Endothelial cell of umbilical vein (primary cell): ENCODE results near the gene OXSR1. TPM values are rescaled to one million over a fixed set of nuclear protein-coding genes. Genes with fewer than 3 reads are reported as not detected.
A peak's percentile ranks its signal among the peaks of the same experiment; 100 is the strongest.

ENCODE experiments used
- BruUV-seq: library from RNA; stranded (reverse); fragments of 400-500 nt; replicated peaks from 2 replicates; lab custom pipeline; 2021; lab: Mats Ljungman, UMichigan
- CTCF ChIA-PET: fragments of 300-600, 350-600 bp; sonication (Branson Sonifier 250); formaldehyde crosslinking; loops from one replicate; lab custom pipeline; 2021; ENCODE audit warnings: antibody characterized with exemption, inconsistent platforms; lab: Charles Lee
- POLR2A ChIA-PET: fragments of 300-600, 350-600 bp; sonication (Branson Sonifier 250); formaldehyde crosslinking; loops from one replicate; lab custom pipeline; 2021; ENCODE audit warnings: antibody characterized with exemption, inconsistent platforms; lab: Charles Lee
- DNase-seq: peaks from one replicate; pipeline ENCODE4 v3.0.0-alpha.2; 2011; ENCODE audit warnings: low read depth, low spot score
- FAIRE-seq: peaks from 2 replicates; lab custom pipeline; 2011; peaks lifted over from hg19 to GRCh38; lab: Jason Lieb, UNC
- H2AFZ ChIP-seq: 2 replicates; pipeline ENCODE4 v1.6.0; 2012; ENCODE audit warnings: low read depth, low read length, control low read depth, inconsistent platforms
- H3K27ac ChIP-seq: 2 replicates; pipeline ENCODE4 v1.5.1; 2011; ENCODE audit warnings: low read depth, mild to moderate bottlenecking, control low read depth, low read length, moderate library complexity; ENCODE audit not compliant: insufficient read depth
- H3K27me3 ChIP-seq, 2 experiments: 2 replicates each; pipeline versions ENCODE4 v1.6.0 to v1.6.1; 2011; ENCODE audit warnings: low read length in 2 of 2, mixed read lengths in 1 of 2; ENCODE audit not compliant: control insufficient read depth in 2 of 2, insufficient read depth in 2 of 2
- H3K36me3 ChIP-seq, 2 experiments: 2 replicates in 1 of 2; 3 replicates in 1 of 2; pipeline ENCODE4 v1.5.1; 2011; ENCODE audit warnings: low read length in 2 of 2, mild to moderate bottlenecking in 1 of 2, moderate library complexity in 1 of 2; ENCODE audit not compliant: control insufficient read depth in 2 of 2, insufficient read depth in 2 of 2; ENCODE audit errors: extremely low read depth in 1 of 2
- H3K4me1 ChIP-seq: 3 replicates; pipeline ENCODE4 v1.5.1; 2011; ENCODE audit warnings: mild to moderate bottlenecking, low read length; ENCODE audit not compliant: control insufficient read depth, insufficient read depth; ENCODE audit errors: extremely low read depth
- H3K4me2 ChIP-seq: 2 replicates; pipeline ENCODE4 v1.6.1; 2011; ENCODE audit warnings: low read length, control low read depth, mixed read lengths; ENCODE audit not compliant: insufficient read depth
- H3K4me3 ChIP-seq, 3 experiments: fragments of 200-600 bp in 1 of 3; sonication (generic), shearing (Covaris generic) in 1 of 3; replicated peaks in 1 of 3; 2 replicates each; pipeline ENCODE4 v1.5.1; 2011 to 2016; ENCODE audit warnings: control low read depth in 3 of 3, low read length in 3 of 3, mild to moderate bottlenecking in 2 of 3, inconsistent platforms in 1 of 3, low read depth in 1 of 3, moderate library complexity in 1 of 3; ENCODE audit not compliant: insufficient read depth in 1 of 3
- H3K79me2 ChIP-seq: 2 replicates; pipeline ENCODE4 v1.6.0; 2012; ENCODE audit warnings: low read length, inconsistent platforms; ENCODE audit not compliant: control insufficient read depth, insufficient read depth
- H3K9ac ChIP-seq: replicated peaks from 2 replicates; pipeline ENCODE3; 2011; ENCODE audit warnings: low read length, control low read depth; ENCODE audit not compliant: insufficient read depth; ENCODE audit errors: extremely low read depth
- H3K9me1 ChIP-seq: replicated peaks from 3 replicates; pipeline ENCODE4 v1.6.0; 2011; ENCODE audit warnings: mild to moderate bottlenecking, low read length; ENCODE audit not compliant: control insufficient read depth, insufficient read depth; ENCODE audit errors: extremely low read depth
- H3K9me3 ChIP-seq: replicated peaks from 2 replicates; pipeline ENCODE4 v1.5.1; 2012; ENCODE audit warnings: low read length, inconsistent platforms; ENCODE audit not compliant: control insufficient read depth, insufficient read depth
- H4K20me1 ChIP-seq: replicated peaks from 2 replicates; pipeline ENCODE3; 2011; ENCODE audit warnings: mild to moderate bottlenecking, low read length; ENCODE audit not compliant: control insufficient read depth, insufficient read depth; ENCODE audit errors: extremely low read depth
- EZH2 ChIP-seq: IDR thresholded peaks from 2 replicates; pipeline ENCODE4 v1.6.1; 2012; ENCODE audit warnings: borderline replicate concordance, low read depth, mild to moderate bottlenecking, moderate library complexity, low read length, inconsistent platforms; ENCODE audit not compliant: severe bottlenecking
- FOS ChIP-seq: IDR thresholded peaks from 2 replicates; pipeline ENCODE4 v1.6.1; 2011; ENCODE audit warnings: mild to moderate bottlenecking, low read length, moderate library complexity, borderline replicate concordance; ENCODE audit not compliant: insufficient read depth
- GATA2 ChIP-seq: IDR thresholded peaks from 2 replicates; pipeline ENCODE4 v1.7.0; 2011; ENCODE audit warnings: low read depth, mild to moderate bottlenecking, moderate library complexity, mixed read lengths, low read length; ENCODE audit not compliant: insufficient read length, insufficient read depth
- JUN ChIP-seq: IDR thresholded peaks from 2 replicates; pipeline ENCODE4 v1.6.1; 2011; ENCODE audit warnings: borderline replicate concordance, low read depth; ENCODE audit not compliant: insufficient read length, insufficient read depth
- MYC ChIP-seq: IDR thresholded peaks from one replicate; pipeline ENCODE4 v1.6.1; 2011; ENCODE audit warnings: mild to moderate bottlenecking, low read depth, low read length
- POLR2A ChIP-seq: IDR thresholded peaks from 2 replicates; pipeline ENCODE4 v1.6.1; 2012; ENCODE audit warnings: low read depth, mild to moderate bottlenecking, control low read depth, low read length
- POLR2AphosphoS5 ChIP-seq: IDR thresholded peaks from 2 replicates; pipeline ENCODE4 v1.6.1; 2012; ENCODE audit warnings: low read depth, mild to moderate bottlenecking, control low read depth, low read length, moderate library complexity; ENCODE audit not compliant: insufficient read depth
- dilution Hi-C: fragments of 300-500 bp; cut with MboI; formaldehyde crosslinking; loops from one replicate; pipeline ENCODE4 v1.15.0; 2019; ENCODE audit warnings: low sequenced_read_pairs; ENCODE audit not compliant: extremely low pct_ligation_motif_present
- intact Hi-C: fragments of 100-400 bp; cut with micrococcal nuclease; formaldehyde crosslinking; loops from one replicate; pipeline ENCODE4 v1.10.0; 2022
- polyA plus RNA-seq, 4 experiments: library from polyadenylated mRNA; depleted of rRNA in 3 of 4; stranded (reverse) in 3 of 4; unstranded in 1 of 4; fragments of >200 nt; gene quantifications; 2 replicates each; pipeline versions ENCODE4 v1.2.1 to v1.2.3, GENCODE V29; 2011 to 2012; ENCODE audit warnings: missing spikeins in 1 of 4
- total RNA-seq: library from RNA; stranded (reverse); gene quantifications from 2 replicates; pipeline ENCODE4 v1.2.3, GENCODE V29; 2021
- TF ChIP-seq, protein P1 (sequence below), 2 donors: IDR thresholded peaks; 1 replicate in 1 of 2; 2 replicates in 1 of 2; pipeline ENCODE4 v1.5.1; 2011; ENCODE audit warnings: low read length in 2 of 2, mild to moderate bottlenecking in 2 of 2, moderate library complexity in 2 of 2, control low read depth in 1 of 2, inconsistent platforms in 1 of 2, low read depth in 1 of 2; ENCODE audit not compliant: insufficient read depth in 1 of 2; ENCODE audit errors: extremely low read depth in 1 of 2
- TF ChIP-seq, protein P2 (sequence below): IDR thresholded peaks from 2 replicates; pipeline ENCODE4 v1.6.1; 2011; ENCODE audit not compliant: insufficient read depth, insufficient read length

Gene OXSR1
- total and polyA plus RNA-seq, 2 donors (not counting 3 experiments of a cell fraction or from before 2014, with no cell fraction given), result 15.1 to 32.9 TPM

DNA sequence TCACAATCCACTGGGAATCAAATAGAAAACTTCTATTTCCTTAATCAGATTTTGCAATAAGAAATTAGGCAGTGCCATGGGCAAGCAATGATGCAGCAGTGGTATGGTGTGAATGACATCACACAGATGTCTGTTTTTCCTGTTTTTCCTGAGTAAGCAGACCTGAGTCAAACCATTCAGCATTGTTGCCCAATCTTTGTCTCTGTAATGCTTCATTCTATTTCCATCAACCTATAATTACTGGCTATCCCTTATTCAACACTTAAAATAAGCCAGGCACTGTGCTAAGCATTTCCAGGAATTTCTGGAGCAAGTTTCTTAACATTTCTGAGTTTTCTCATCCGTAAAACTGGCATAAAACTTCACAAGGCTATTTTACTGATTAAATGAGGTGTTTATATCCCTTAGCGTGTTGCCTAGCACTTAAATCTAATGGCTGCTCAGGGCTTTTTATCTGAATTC, 11.3 kb upstream of the OXSR1 start:
- no peak for TF ChIP-seq FOS
- no peak for TF ChIP-seq MYC
- TF ChIP-seq POLR2AphosphoS5, result no peak
- TF ChIP-seq JUN, result no peak
- no peak for TF ChIP-seq GATA2
- TF ChIP-seq POLR2A, result no peak
- TF ChIP-seq EZH2, result no peak
- TF ChIP-seq, protein P1, sequence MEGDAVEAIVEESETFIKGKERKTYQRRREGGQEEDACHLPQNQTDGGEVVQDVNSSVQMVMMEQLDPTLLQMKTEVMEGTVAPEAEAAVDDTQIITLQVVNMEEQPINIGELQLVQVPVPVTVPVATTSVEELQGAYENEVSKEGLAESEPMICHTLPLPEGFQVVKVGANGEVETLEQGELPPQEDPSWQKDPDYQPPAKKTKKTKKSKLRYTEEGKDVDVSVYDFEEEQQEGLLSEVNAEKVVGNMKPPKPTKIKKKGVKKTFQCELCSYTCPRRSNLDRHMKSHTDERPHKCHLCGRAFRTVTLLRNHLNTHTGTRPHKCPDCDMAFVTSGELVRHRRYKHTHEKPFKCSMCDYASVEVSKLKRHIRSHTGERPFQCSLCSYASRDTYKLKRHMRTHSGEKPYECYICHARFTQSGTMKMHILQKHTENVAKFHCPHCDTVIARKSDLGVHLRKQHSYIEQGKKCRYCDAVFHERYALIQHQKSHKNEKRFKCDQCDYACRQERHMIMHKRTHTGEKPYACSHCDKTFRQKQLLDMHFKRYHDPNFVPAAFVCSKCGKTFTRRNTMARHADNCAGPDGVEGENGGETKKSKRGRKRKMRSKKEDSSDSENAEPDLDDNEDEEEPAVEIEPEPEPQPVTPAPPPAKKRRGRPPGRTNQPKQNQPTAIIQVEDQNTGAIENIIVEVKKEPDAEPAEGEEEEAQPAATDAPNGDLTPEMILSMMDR (IDR thresholded peaks at IDR 0.05; ENCODE audit: extremely low read depth in 1 of 2, insufficient read depth in 1 of 2, low read depth in 1 of 2, low read length in 2 of 2), result no peak
- TF ChIP-seq, protein P2, sequence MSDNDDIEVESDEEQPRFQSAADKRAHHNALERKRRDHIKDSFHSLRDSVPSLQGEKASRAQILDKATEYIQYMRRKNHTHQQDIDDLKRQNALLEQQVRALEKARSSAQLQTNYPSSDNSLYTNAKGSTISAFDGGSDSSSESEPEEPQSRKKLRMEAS, result no peak
- Histone ChIP-seq H3K27me3 (no peaks in the 10 kb centered on the region), H2AFZ (no peak overlapping the region), H4K20me1 (no peaks in the 10 kb centered on the region), H3K9ac (no peak overlapping the region), H3K9me3 (no peaks in the 10 kb centered on the region), H3K9me1 (no peaks in the 10 kb centered on the region), H3K4me3 (no peak overlapping the region), H3K36me3 (no peaks in the 10 kb centered on the region), H3K4me1 (no peaks in the 10 kb centered on the region), H3K4me2 (no peak overlapping the region), H3K79me2 (no peaks in the 10 kb centered on the region), H3K27ac (no peak overlapping the region)
- intact Hi-C loops, result no loop called here
- CTCF ChIA-PET, result interaction anchor here (4.2 kb wide), 1 partner anchor 10 kb away, joined by 20 read pairs; the partner anchor contains the start of gene OXSR1
- FAIRE-seq (peak; percentile 73), DNase-seq (no peak)
- dilution Hi-C loops, result no loop called here
- POLR2A ChIA-PET, result interaction anchor here (1.0 kb wide), 1 partner anchor 11 kb away, joined by 4 read pairs; the partner anchor contains the start of gene OXSR1
- BruUV-seq, result no TSS peak
